HG02840 (cell line): Measurements from ENCODE around the gene HOMER2.
A peak's percentile ranks its signal among the peaks of the same experiment; 100 is the strongest.
"Not testable (repeated sequence)": the region's sequence is repeated elsewhere in the genome, so short reads cannot be mapped to it uniquely, and the experiment has no call there.

ENCODE experiments used
- ATAC-seq: cut with Tn5 transposase; IDR thresholded peaks from one replicate; pipeline ENCODE4 v1.9.1; 2021; ENCODE audit warnings: mild to moderate bottlenecking, moderate library complexity, moderate number of reproducible peaks; ENCODE audit not compliant: unreplicated experiment, low FRiP score

HOMER2 gene

GRCh38 chr15:82952158-82953081, at the start of gene HOMER2:
TSS of gene HOMER2 (minus strand) at chr15:82952720. CDS start at chr15:82952535, 185 bp downstream.
- ATAC-seq = no peak

GRCh38 chr15:83000672-83001031, 48.1 kb upstream of the HOMER2 start:
- ATAC-seq = not testable (repeated sequence)

GRCh38 chr15:82999905-83000671, 47.6 kb upstream of the HOMER2 start:
- no peak for ATAC-seq

- ATAC-seq = no peak
Measured at GRCh38 chr15:82999426-82999825, 46.9 kb upstream of the HOMER2 start.

- no peak for ATAC-seq
Measured at GRCh38 chr15:82995938-82996337, 43.4 kb upstream of the HOMER2 start.

GRCh38 chr15:82995076-82995475, 42.6 kb upstream of the HOMER2 start:
- no peak for ATAC-seq

- no peak for ATAC-seq
Measured at GRCh38 chr15:82993144-82993543, 40.6 kb upstream of the HOMER2 start.

- ATAC-seq = no peak
Measured at GRCh38 chr15:82992436-82992998, 40.0 kb upstream of the HOMER2 start.

GRCh38 chr15:82986442-82986780, 33.9 kb upstream of the HOMER2 start:
- peak; percentile 34 for ATAC-seq

- peak; percentile 91 for ATAC-seq
Measured at GRCh38 chr15:82985688-82986441, 33.3 kb upstream of the HOMER2 start, which contains the start of gene RAMAC. TSS of gene RAMAC (plus strand) at chr15:82986210. CDS start at chr15:82989019, 2,809 bp downstream.

GRCh38 chr15:82980981-82981380, 28.5 kb upstream of the HOMER2 start:
- no peak for ATAC-seq

- ATAC-seq = no peak
Measured at GRCh38 chr15:82979726-82980125, 27.2 kb upstream of the HOMER2 start.

GRCh38 chr15:82978438-82978837, 25.9 kb upstream of the HOMER2 start:
- no peak for ATAC-seq

- ATAC-seq = no peak
Measured at GRCh38 chr15:82977076-82977475, 24.6 kb upstream of the HOMER2 start.

GRCh38 chr15:82972990-82973389, 20.5 kb upstream of the HOMER2 start:
- ATAC-seq = no peak

- no peak for ATAC-seq
Measured at GRCh38 chr15:82971218-82971984, 18.9 kb upstream of the HOMER2 start.

- no peak for ATAC-seq
Measured at GRCh38 chr15:82970696-82971095, 18.2 kb upstream of the HOMER2 start.

- ATAC-seq = no peak
Measured at GRCh38 chr15:82970078-82970686, 17.7 kb upstream of the HOMER2 start.

- no peak for ATAC-seq
Measured at GRCh38 chr15:82969353-82969752, 16.8 kb upstream of the HOMER2 start.
